Measurements from ENCODE around the gene PDIA3. TPM values are rescaled to one million over a fixed set of nuclear protein-coding genes. Genes with fewer than 3 reads are reported as not detected.
"Not testable (repeated sequence)": the region's sequence is repeated elsewhere in the genome, so short reads cannot be mapped to it uniquely, and the experiment has no call there.

The PDIA3 gene
- total and polyA plus RNA-seq, 2 of the 13 experiments (the other 11 are each of a cell fraction or from before 2014, with no cell fraction given), result 238 to 433 TPM

GRCh38 chr15:43800286-43801141 lies 54.3 kb downstream of the PDIA3 start, which contains the start of gene HYPK (continued):
- peak; percentile 45 for TF ChIP-seq ZBTB40 (IDR thresholded peaks at IDR 0.05)
- TF ChIP-seq ZBTB40 (CRISPR knock-in tag; IDR thresholded peaks at IDR 0.05), result peak; percentile 72; the same call in 1 of the 2 replicates
- TF ChIP-seq ZNF576 (CRISPR knock-in tag; IDR thresholded peaks at IDR 0.05), result peak; percentile 77; the same call in 1 of the 2 replicates
- no peak for TF ChIP-seq FIP1L1 (IDR thresholded peaks at IDR 0.05; ENCODE audit: borderline replicate concordance, insufficient read depth, low read depth, low read length)
- peak; percentile 71; the same call in 1 of the 2 replicates for TF ChIP-seq PAF1 (CRISPR knock-in tag; IDR thresholded peaks at IDR 0.05)

GRCh38 chr15:43802676-43803075 lies 56.4 kb downstream of the PDIA3 start:
- H3K4me2 ChIP-seq (ENCODE audit: low read depth, low read length); H3K9me3 ChIP-seq (ENCODE audit: low read length); CTCF ChIA-PET (ENCODE audit: low intra/inter-chr PET ratio, low total read pairs); BruUV-seq (replicated peaks); H3K27ac ChIP-seq (ENCODE audit: extremely low read length, insufficient read depth, low read length); H3K4me3 ChIP-seq (replicated peaks in 1 of 3; ENCODE audit: insufficient read depth in 1 of 3, low read depth in 2 of 3, low read length in 3 of 3); H4K20me1 ChIP-seq (ENCODE audit: insufficient read depth, low read length); H3K27me3 ChIP-seq (ENCODE audit: control insufficient read depth in 1 of 2, insufficient read depth in 2 of 2, low read length in 2 of 2); ATAC-seq; FAIRE-seq; H2AFZ ChIP-seq (ENCODE audit: low read length); DNase-seq (ENCODE audit: low spot score); H3K9ac ChIP-seq (ENCODE audit: insufficient read depth, low read depth, low read length); intact Hi-C loops (cut with micrococcal nuclease; ENCODE audit: unreplicated experiment); in situ Hi-C loops (cut with HindIII; ENCODE audit: extremely low pct_ligation_motif_present, low pct_unique_long_range_greater_than_20kb): not testable (repeated sequence)
- Histone ChIP-seq H3K79me2 (ENCODE audit: insufficient read depth, low read length) (peaks cover 15% of the 10 kb centered on the region), H3K36me3 (replicated peaks in 1 of 2; ENCODE audit: control insufficient read depth in 1 of 2, insufficient read depth in 2 of 2, low read length in 2 of 2) (peaks cover 5 to 32% of the 10 kb centered on the region in 2 experiments), H3K4me1 (ENCODE audit: insufficient read depth, low read length) (peaks cover 38% of the 10 kb centered on the region)
- POLR2A ChIA-PET, result interaction anchor here (2.9 kb wide), 1 partner anchor 21 kb away, joined by 30 read pairs; the partner anchor contains the start of gene MFAP1
- WGBS (ENCODE audit: low lambda C conversion rate), result 99% methylated on average over 7 of the region's 7 CpGs

All from HepG2 (cell line).